ENCODE results near the gene MAGI2.

MAGI2 gene

GRCh38 chr7:78967046-78967445 is 486.4 kb downstream of the MAGI2 start:
- DNase-seq (ENCODE audit: low read depth in 1 of 2, low spot score in 1 of 2) = no peak

- DNase-seq (ENCODE audit: low read depth in 1 of 2, low spot score in 1 of 2) = no peak
These were observed 494.0 kb downstream of the MAGI2 start for GRCh38 chr7:78959477-78959876.

GRCh38 chr7:78955329-78955728 is 498.1 kb downstream of the MAGI2 start:
- DNase-seq (ENCODE audit: low read depth in 1 of 2, low spot score in 1 of 2) = no peak

- DNase-seq (ENCODE audit: low read depth in 1 of 2, low spot score in 1 of 2) = no peak
These were observed 499.6 kb downstream of the MAGI2 start for GRCh38 chr7:78953726-78954363.

GRCh38 chr7:78953090-78953489 is 500.4 kb downstream of the MAGI2 start:
- DNase-seq (ENCODE audit: low read depth in 1 of 2, low spot score in 1 of 2) = no peak

- DNase-seq (ENCODE audit: low read depth in 1 of 2, low spot score in 1 of 2) = no peak
These were observed 513.8 kb downstream of the MAGI2 start for GRCh38 chr7:78939669-78940068.

- no peak for DNase-seq (ENCODE audit: low read depth in 1 of 2, low spot score in 1 of 2)
These were observed 528.9 kb downstream of the MAGI2 start for GRCh38 chr7:78924581-78924980.

- DNase-seq (ENCODE audit: low read depth in 1 of 2, low spot score in 1 of 2) = no peak
These were observed 540.7 kb downstream of the MAGI2 start for GRCh38 chr7:78912781-78913180.

- DNase-seq (ENCODE audit: low read depth in 1 of 2, low spot score in 1 of 2) = no peak
These were observed 546.7 kb downstream of the MAGI2 start for GRCh38 chr7:78906735-78907134.

- DNase-seq (ENCODE audit: low read depth in 1 of 2, low spot score in 1 of 2) = no peak
These were observed 548.0 kb downstream of the MAGI2 start for GRCh38 chr7:78905436-78905835.

GRCh38 chr7:78904983-78905382 is 548.5 kb downstream of the MAGI2 start:
- DNase-seq (ENCODE audit: low read depth in 1 of 2, low spot score in 1 of 2) = no peak

- no peak for DNase-seq (ENCODE audit: low read depth in 1 of 2, low spot score in 1 of 2)
These were observed 551.9 kb downstream of the MAGI2 start for GRCh38 chr7:78901566-78901965.

GRCh38 chr7:78900806-78901205 is 552.7 kb downstream of the MAGI2 start:
- no peak for DNase-seq (ENCODE audit: low read depth in 1 of 2, low spot score in 1 of 2)

GRCh38 chr7:78895393-78895792 is 558.1 kb downstream of the MAGI2 start:
- DNase-seq (ENCODE audit: low read depth in 1 of 2, low spot score in 1 of 2) = no peak

- DNase-seq (ENCODE audit: low read depth in 1 of 2, low spot score in 1 of 2) = no peak
These were observed 574.3 kb downstream of the MAGI2 start for GRCh38 chr7:78879206-78879605.

GRCh38 chr7:78873117-78873516 is 580.4 kb downstream of the MAGI2 start:
- no peak for DNase-seq (ENCODE audit: low read depth in 1 of 2, low spot score in 1 of 2)

- no peak for DNase-seq (ENCODE audit: low read depth in 1 of 2, low spot score in 1 of 2)
These were observed 589.1 kb downstream of the MAGI2 start for GRCh38 chr7:78864339-78864738.

GRCh38 chr7:78863281-78863680 is 590.2 kb downstream of the MAGI2 start:
- no peak for DNase-seq (ENCODE audit: low read depth in 1 of 2, low spot score in 1 of 2)

GRCh38 chr7:78862411-78862900 is 591.0 kb downstream of the MAGI2 start:
- no peak for DNase-seq (ENCODE audit: low read depth in 1 of 2, low spot score in 1 of 2)

- DNase-seq (ENCODE audit: low read depth in 1 of 2, low spot score in 1 of 2) = no peak
These were observed 600.5 kb downstream of the MAGI2 start for GRCh38 chr7:78852951-78853350.

- DNase-seq (ENCODE audit: low read depth in 1 of 2, low spot score in 1 of 2) = no peak
These were observed 603.2 kb downstream of the MAGI2 start for GRCh38 chr7:78850093-78850740.

- no peak for DNase-seq (ENCODE audit: low read depth in 1 of 2, low spot score in 1 of 2)
These were observed 608.3 kb downstream of the MAGI2 start for GRCh38 chr7:78845155-78845554.

- no peak for DNase-seq (ENCODE audit: low read depth in 1 of 2, low spot score in 1 of 2)
These were observed 611.4 kb downstream of the MAGI2 start for GRCh38 chr7:78842068-78842467.
